Esophagus (tissue), 2 donors: ENCODE results near the gene MYCL. TPM values are rescaled to one million over a fixed set of nuclear protein-coding genes. Genes with fewer than 3 reads are reported as not detected.
A peak's percentile ranks its signal among the peaks of the same experiment; 100 is the strongest.

Source experiments
- H3K27ac ChIP-seq, 2 donors: one replicate each; pipeline ENCODE4 v1.5.1; 2013; ENCODE audit warnings: low read depth in 2 of 2, mild to moderate bottlenecking in 2 of 2, inconsistent platforms in 1 of 2, low read length in 1 of 2, moderate library complexity in 1 of 2
- H3K27me3 ChIP-seq, 2 donors: one replicate each; pipeline ENCODE4 v1.6.1; 2013; ENCODE audit warnings: low read length in 2 of 2, control low read depth in 1 of 2, mild to moderate bottlenecking in 1 of 2; ENCODE audit not compliant: insufficient read depth in 2 of 2, control insufficient read depth in 1 of 2
- H3K36me3 ChIP-seq, 2 donors: one replicate each; pipeline ENCODE4 v1.6.1; 2013; ENCODE audit warnings: low read length in 1 of 2; ENCODE audit not compliant: control insufficient read depth in 2 of 2, insufficient read depth in 2 of 2
- H3K4me1 ChIP-seq, 2 donors: one replicate each; pipeline ENCODE4 v1.6.1; 2013; ENCODE audit warnings: low read length in 1 of 2; ENCODE audit not compliant: control insufficient read depth in 2 of 2, insufficient read depth in 2 of 2
- H3K4me3 ChIP-seq, 2 donors: one replicate each; pipeline ENCODE4 v1.5.1; 2013; ENCODE audit warnings: low read length in 2 of 2, mild to moderate bottlenecking in 2 of 2, low read depth in 1 of 2, moderate library complexity in 1 of 2
- H3K9me3 ChIP-seq, 2 donors: one replicate each; pipeline ENCODE4 v1.6.1; 2013; ENCODE audit warnings: mild to moderate bottlenecking in 2 of 2, low read depth in 1 of 2, low read length in 1 of 2, moderate library complexity in 1 of 2; ENCODE audit not compliant: control insufficient read depth in 2 of 2, insufficient read depth in 1 of 2
- WGBS, 2 donors: extraction: QIAGEN DNeasy Blood & Tissue Kit; methylation state at CpG; one replicate each; pipeline ENCODE4 v1.1.7; 2013; 5-methylcytosine and 5-hydroxymethylcytosine counted together
- polyA plus RNA-seq, 2 donors: library from polyadenylated mRNA; stranded (reverse); fragments of 200-250 nt; gene quantifications; one replicate each; pipeline ENCODE4 v1.2.3, GENCODE V29; 2013
- donor health status: healthy with polysubstance abuse.
- donor health status: Bipolar disorder and iron deficiency.

MYCL gene
- polyA plus RNA-seq, 2 donors, result 5.1 to 9.5 TPM

DNA sequence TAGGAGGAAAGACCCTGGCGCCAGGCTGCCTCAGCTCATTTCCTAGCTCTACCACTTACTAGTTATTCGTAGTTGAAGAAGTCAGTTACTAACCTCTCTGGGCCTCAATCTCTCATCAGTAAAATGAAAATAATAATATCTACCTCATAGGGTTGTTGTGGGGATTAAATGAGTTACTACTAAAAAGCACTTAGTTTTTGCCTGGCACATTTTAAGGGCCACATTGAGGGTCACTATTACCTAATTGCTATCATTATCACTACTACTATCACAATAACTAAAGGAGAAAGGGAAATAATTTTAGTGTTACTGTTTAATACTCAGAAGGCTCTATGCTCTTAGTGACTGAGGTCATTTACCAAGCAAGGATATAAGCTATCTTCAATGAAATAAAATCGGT, 43.4 kb downstream of the MYCL start:
- Histone ChIP-seq H3K9me3 (no peaks in the 10 kb centered on the region), H3K4me3 (no peak overlapping the region), H3K27me3 (no peaks in the 10 kb centered on the region), H3K4me1 (no peaks in the 10 kb centered on the region), H3K36me3 (peaks cover 0 to 3% of the 10 kb centered on the region in 2 donors), H3K27ac (no peak overlapping the region)
- 89 to 90% methylated on average over 3 of the region's 3 CpGs for WGBS, 2 donors

DNA sequence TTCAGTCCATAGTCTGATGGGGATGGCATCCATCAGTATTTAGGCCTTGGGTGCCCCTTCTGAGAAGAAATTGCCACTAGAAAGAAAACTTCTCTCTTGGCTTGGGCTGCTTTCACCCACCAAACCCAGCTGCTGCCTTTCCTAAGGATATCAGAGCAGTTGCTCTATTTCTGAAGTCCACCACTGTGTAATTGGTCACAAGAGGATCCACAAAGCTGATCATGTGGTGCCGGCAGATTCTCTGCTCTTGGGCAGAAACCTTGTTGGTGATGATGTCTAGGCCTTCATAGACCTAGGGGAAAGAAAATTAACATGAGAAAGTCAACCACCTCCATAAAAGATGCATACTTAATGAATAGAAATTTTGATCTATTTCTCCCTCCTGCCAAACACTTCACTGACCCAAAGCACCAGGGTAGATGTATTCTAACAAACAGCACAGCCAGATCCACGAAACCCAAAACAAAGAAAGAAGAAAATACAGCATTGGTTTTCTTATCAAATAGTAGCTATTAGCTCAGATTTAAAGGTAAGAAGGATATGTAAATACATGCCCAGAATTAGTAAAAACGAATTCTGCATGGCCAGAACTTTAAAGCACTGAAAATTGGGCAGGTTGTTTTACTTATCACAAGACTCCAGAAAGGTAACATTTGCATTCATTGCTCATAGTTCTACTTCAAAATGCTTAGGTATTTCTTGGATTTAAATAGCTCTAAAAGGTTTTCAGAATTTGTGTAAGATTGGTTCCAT, 44.4 kb downstream of the MYCL start:
- H3K27me3 ChIP-seq, result no peaks in the 10 kb centered on the region
- H3K36me3 ChIP-seq, result peaks cover 0 to 3% of the 10 kb centered on the region in 2 donors
- H3K4me3 ChIP-seq, result no peak overlapping the region
- WGBS, 2 donors, result 71 to 81% methylated on average over 3 of the region's 3 CpGs
- H3K27ac ChIP-seq, result no peak overlapping the region
- no peaks in the 10 kb centered on the region for H3K4me1 ChIP-seq
- H3K9me3 ChIP-seq, result no peaks in the 10 kb centered on the region

DNA sequence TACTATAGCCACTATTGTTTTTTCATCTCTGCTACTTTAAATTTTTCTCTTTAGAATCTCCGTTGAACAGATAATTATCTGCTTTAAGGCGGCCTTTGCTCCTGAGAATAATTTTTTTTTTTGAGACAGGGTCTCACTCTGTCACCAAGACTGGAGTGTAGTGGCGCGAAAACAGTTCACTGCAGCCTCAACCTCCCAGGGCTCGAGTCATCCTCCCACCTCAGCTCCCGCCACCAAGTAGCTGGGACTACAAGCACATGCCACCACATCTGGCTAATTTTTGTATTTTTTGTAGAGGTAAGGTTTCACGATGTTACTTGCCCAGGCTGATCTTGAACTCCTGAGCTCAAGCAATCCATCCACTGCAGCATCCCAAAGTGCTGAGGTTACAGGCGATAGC, 47.0 kb downstream of the MYCL start:
- no peak overlapping the region for H3K27ac ChIP-seq
- H3K36me3 ChIP-seq, result peaks cover 0 to 3% of the 10 kb centered on the region in 2 donors
- H3K4me3 ChIP-seq, result no peak overlapping the region
- no peaks in the 10 kb centered on the region for H3K27me3 ChIP-seq
- no peaks in the 10 kb centered on the region for H3K9me3 ChIP-seq
- peaks cover 0 to 2% of the 10 kb centered on the region in 2 donors for H3K4me1 ChIP-seq
- WGBS, 2 donors, result 95 to 96% methylated on average over 8 of the region's 8 CpGs

DNA sequence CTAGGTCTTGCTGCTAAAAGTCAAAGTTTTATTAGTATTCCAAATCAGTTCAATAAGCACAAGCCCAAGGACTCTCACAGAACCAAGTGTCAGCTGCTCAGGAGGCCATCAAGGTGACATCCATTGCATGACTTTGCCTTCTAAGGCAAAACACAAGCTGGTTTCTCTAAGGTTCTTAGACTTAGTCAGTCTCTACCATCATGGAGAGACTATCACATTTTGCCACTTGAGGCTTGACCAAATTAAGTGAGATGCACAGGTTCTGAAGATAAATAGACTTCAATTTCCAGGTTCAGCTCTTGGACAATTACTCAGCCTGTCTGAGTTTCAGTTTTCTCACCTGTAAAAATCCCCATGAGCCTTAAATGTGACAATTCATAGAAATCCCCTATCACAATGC, 47.4 kb downstream of the MYCL start:
- Histone ChIP-seq H3K4me3 (no peak overlapping the region), H3K4me1 (peaks cover 0 to 2% of the 10 kb centered on the region in 2 donors), H3K27ac (no peak overlapping the region), H3K9me3 (no peaks in the 10 kb centered on the region), H3K27me3 (no peaks in the 10 kb centered on the region), H3K36me3 (peaks cover 0 to 3% of the 10 kb centered on the region in 2 donors)

DNA sequence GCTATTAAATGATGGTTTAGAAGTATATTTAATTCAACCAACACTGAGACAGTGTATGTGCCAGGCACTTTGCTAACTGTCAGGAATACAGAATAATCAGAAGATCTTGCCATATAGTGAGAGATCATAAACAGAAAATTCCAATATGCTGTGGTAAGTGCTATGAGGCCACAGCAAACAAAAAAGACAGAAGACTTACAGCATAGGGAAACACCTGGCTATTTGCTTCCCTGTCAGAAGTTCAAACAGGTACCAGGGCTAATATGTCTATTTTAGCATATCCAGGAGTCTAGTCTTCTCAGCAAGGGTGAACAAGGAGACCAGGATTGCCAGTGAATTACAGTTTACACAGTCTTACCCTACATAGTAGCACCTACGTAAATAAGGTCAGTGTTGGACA, 48.8 kb downstream of the MYCL start:
- Histone ChIP-seq H3K27me3 (no peaks in the 10 kb centered on the region), H3K4me3 (no peak overlapping the region), H3K4me1 (peaks cover 0 to 2% of the 10 kb centered on the region in 2 donors), H3K27ac (peak overlapping the region; percentile 1 to 81), H3K9me3 (no peaks in the 10 kb centered on the region), H3K36me3 (peaks cover 0 to 3% of the 10 kb centered on the region in 2 donors)
- 54 to 59% methylated on average over 1 of the region's 1 CpG for WGBS, 2 donors

DNA sequence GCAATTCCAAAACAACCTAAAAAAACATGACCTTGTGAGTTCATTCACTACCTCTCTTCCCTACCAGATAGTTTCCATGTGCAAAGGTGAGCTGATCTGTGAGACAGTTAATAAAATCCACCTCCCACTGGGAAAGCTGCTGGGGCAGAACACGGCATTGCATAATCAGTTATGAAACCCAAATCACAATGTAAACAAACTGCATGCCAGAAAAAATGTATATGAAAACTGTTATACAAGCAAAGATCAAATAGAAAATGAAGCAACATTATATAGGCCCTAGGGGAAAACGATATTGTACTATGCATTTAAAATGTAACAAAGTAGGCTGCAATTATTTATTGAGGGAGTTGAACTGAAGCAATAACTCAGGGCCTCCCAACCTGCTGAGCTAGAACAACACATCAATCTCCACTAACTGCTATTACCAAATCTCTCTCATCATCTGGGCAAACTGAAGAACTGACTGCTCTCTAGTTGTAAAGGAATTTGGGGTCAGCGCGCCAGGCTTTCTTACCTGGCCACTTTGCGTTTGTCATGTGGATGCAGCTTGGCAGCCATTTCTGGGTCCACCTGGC, 49.4 kb downstream of the MYCL start:
- Histone ChIP-seq H3K36me3 (peaks cover 0 to 3% of the 10 kb centered on the region in 2 donors), H3K27ac (peak overlapping the region; percentile 36 to 81)
- 37 to 53% methylated on average over 5 of the region's 5 CpGs for WGBS, 2 donors

DNA sequence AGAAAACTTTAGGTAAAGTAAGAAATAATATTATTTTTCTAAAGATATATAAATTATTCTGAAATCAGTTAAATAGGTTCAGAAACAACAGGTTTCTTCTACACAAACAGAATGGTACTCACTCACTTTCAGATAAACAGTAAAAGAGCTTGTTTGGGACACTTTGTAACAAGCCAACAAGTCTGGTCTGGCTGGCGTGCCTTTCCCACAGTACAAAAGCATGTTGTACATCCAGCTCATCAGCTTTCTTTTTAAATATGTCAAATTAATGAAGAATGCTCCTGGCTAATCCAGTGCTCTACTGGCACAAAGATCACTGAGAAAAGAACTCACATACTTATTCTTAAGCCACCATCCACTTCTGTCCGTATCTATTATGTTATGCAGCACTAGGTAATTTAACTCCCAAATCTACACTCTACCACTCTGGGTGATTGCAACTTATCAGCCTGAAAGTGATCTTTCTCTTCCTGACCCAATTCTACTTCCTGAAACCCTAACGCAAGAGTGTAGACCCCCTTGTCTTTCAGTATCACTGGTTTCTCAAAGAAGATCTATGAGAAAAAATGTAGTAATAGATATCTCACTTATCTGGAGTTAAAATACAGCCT, 51.0 kb downstream of the MYCL start:
- H3K4me3 ChIP-seq, result no peak overlapping the region
- peak overlapping the region in 1 of 2 donors; percentile 75 for H3K27ac ChIP-seq
- 38 to 50% methylated on average over 3 of the region's 3 CpGs for WGBS, 2 donors
- H3K27me3 ChIP-seq, result no peaks in the 10 kb centered on the region
- peaks cover 0 to 1% of the 10 kb centered on the region in 2 donors for H3K36me3 ChIP-seq
- peaks cover 0 to 3% of the 10 kb centered on the region in 2 donors for H3K4me1 ChIP-seq
- no peaks in the 10 kb centered on the region for H3K9me3 ChIP-seq

More for the DNA sequence above, 49.4 kb downstream of the MYCL start:
- Histone ChIP-seq H3K27me3 (no peaks in the 10 kb centered on the region), H3K4me1 (peaks cover 0 to 2% of the 10 kb centered on the region in 2 donors), H3K4me3 (no peak overlapping the region), H3K9me3 (no peaks in the 10 kb centered on the region)

DNA sequence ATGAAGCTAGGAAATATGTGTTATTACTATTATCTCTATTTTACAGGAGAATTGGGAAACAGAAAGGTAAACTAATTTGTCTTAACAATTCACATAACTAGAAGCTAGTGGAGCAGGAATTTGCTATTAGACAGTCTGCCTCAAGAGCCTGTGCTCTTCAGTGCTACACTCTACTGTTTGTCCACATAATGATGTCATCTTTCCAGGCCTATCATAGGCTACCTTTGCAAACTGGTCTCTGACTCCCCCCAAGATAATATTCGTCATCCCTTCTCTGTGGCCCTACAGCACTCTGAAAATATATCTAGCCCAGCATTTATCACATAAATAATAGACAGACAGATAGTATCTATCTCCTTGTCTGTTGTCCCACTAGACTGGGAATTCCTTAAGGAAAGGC, 52.5 kb downstream of the MYCL start:
- Histone ChIP-seq H3K36me3 (no peaks in the 10 kb centered on the region), H3K4me3 (no peak overlapping the region), H3K27ac (no peak overlapping the region), H3K27me3 (no peaks in the 10 kb centered on the region), H3K4me1 (peaks cover 5 to 9% of the 10 kb centered on the region in 2 donors), H3K9me3 (no peaks in the 10 kb centered on the region)
- WGBS, 2 donors, result 94% methylated on average over 1 of the region's 1 CpG

DNA sequence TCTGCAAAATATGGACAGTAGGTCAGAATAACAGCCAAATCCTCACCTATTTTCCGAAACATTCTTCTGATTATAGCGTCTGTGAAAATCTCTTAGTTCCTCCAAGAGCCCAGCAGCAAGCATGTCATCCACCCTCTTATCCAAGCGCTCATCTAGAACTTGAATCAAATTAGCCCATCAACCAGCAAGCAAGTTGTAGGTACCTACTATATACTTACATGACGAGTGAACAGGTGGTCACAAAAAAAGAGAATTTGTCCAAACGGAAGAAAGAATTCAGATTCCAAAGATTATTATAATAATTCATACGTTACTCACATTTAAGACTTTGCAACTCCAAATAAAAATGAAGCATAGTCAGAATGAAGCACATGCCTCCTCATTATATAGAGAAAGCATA, 53.8 kb downstream of the MYCL start:
- Histone ChIP-seq H3K36me3 (peaks cover 0 to 5% of the 10 kb centered on the region in 2 donors), H3K4me1 (peaks cover 5 to 10% of the 10 kb centered on the region in 2 donors)
- 97% methylated on average over 6 of the region's 6 CpGs for WGBS, 2 donors

More for the DNA sequence above, 53.8 kb downstream of the MYCL start:
- no peak overlapping the region for H3K4me3 ChIP-seq
- no peaks in the 10 kb centered on the region for H3K27me3 ChIP-seq
- no peak overlapping the region for H3K27ac ChIP-seq
- no peaks in the 10 kb centered on the region for H3K9me3 ChIP-seq
